WTC11 (cell line): ENCODE measurements around the gene C3orf33. TPM values are rescaled to one million over a fixed set of nuclear protein-coding genes. Genes with fewer than 3 reads are reported as not detected.
A peak's percentile ranks its signal among the peaks of the same experiment; 100 is the strongest.

Source experiments
- ATAC-seq: fragments of 200-7000 bp; cut with Tn5 transposase; 2 replicates; pipeline ENCODE4 v1.10.0; 2021; ENCODE audit warnings: mild to moderate bottlenecking, moderate library complexity
- CTCF ChIA-PET: fragments of 300-600 bp; sonication (Branson Sonifier 250); formaldehyde crosslinking; loops from one replicate; lab custom pipeline; 2021; ENCODE audit warnings: antibody characterized with exemption; lab: Charles Lee
- POLR2A ChIA-PET: fragments of 350-600 bp; sonication (Branson Sonifier 250); formaldehyde crosslinking; loops from one replicate; lab custom pipeline; 2021; ENCODE audit warnings: antibody characterized with exemption; lab: Charles Lee
- DNase-seq: peaks from one replicate; pipeline ENCODE4 v3.0.0; 2021; ENCODE audit warnings: low spot score
- H3K27ac Mint-ChIP-seq: 2 replicates; pipeline ENCODE4 v1.8.0; 2021; ENCODE audit warnings: mixed read lengths
- H3K27me3 Mint-ChIP-seq: 2 replicates; pipeline ENCODE4 v1.8.0; 2021; ENCODE audit warnings: low read depth, mild to moderate bottlenecking, moderate library complexity, mixed read lengths
- H3K36me3 Mint-ChIP-seq: 2 replicates; pipeline ENCODE4 v1.8.0; 2021; ENCODE audit warnings: mixed read lengths
- H3K4me1 Mint-ChIP-seq: 2 replicates; pipeline ENCODE4 v1.8.0; 2022; ENCODE audit warnings: mixed read lengths
- H3K4me3 Mint-ChIP-seq: 2 replicates; pipeline ENCODE4 v1.8.0; 2021; ENCODE audit warnings: mild to moderate bottlenecking, moderate library complexity, mixed read lengths
- H3K9me3 Mint-ChIP-seq: 2 replicates; pipeline ENCODE4 v1.8.0; 2021; ENCODE audit warnings: mixed read lengths
- CBFB ChIP-seq: sonication (generic); formaldehyde crosslinking; IDR thresholded peaks from 2 replicates; pipeline ENCODE4 v1.8.1; 2022; ENCODE audit warnings: mild to moderate bottlenecking, low read depth, missing genetic modification reagents
- ERG ChIP-seq: fragments of 250-450 bp; sonication (Bioruptor Pico); IDR thresholded peaks from 2 replicates; pipeline ENCODE4 v1.8.0; 2021; ENCODE audit warnings: mild to moderate bottlenecking
- HMGA2 ChIP-seq: fragments of 250-450 bp; sonication (Bioruptor Pico); IDR thresholded peaks from 2 replicates; pipeline ENCODE4 v1.4.0; 2021; ENCODE audit warnings: mild to moderate bottlenecking, moderate library complexity
- IRF1 ChIP-seq: sonication (generic); formaldehyde crosslinking; IDR thresholded peaks from 2 replicates; pipeline ENCODE4 v1.8.0; 2023; ENCODE audit warnings: missing genetic modification reagents
- MAX ChIP-seq: sonication (generic); formaldehyde crosslinking; IDR thresholded peaks from 2 replicates; pipeline ENCODE4 v1.8.0; 2022; ENCODE audit warnings: mild to moderate bottlenecking, missing genetic modification reagents
- NR3C1 ChIP-seq: sonication (generic); formaldehyde crosslinking; conservative IDR thresholded peaks from 2 replicates; pipeline ENCODE4 v1.8.1; 2023; ENCODE audit warnings: low read depth, mild to moderate bottlenecking, missing genetic modification reagents
- RORB ChIP-seq: fragments of 250-450 bp; sonication (Bioruptor Pico); IDR thresholded peaks from 2 replicates; pipeline ENCODE4 v1.9.0; 2021; ENCODE audit warnings: mild to moderate bottlenecking
- SMAD3 ChIP-seq: sonication (generic); formaldehyde crosslinking; IDR thresholded peaks from 2 replicates; pipeline ENCODE4 v1.8.0; 2022; ENCODE audit warnings: missing genetic modification reagents, mild to moderate bottlenecking, borderline replicate concordance
- TP53 ChIP-seq: sonication (generic); formaldehyde crosslinking; IDR thresholded peaks from 2 replicates; pipeline ENCODE4 v1.8.1; 2023; ENCODE audit warnings: mild to moderate bottlenecking, missing genetic modification reagents
- ZNF281 ChIP-seq: sonication (generic); formaldehyde crosslinking; IDR thresholded peaks from 2 replicates; pipeline ENCODE4 v1.8.0; 2023; ENCODE audit warnings: mild to moderate bottlenecking, missing genetic modification reagents
- ZNF423 ChIP-seq: fragments of 250-450 bp; sonication (Bioruptor Pico); IDR thresholded peaks from 2 replicates; pipeline ENCODE4 v2.1.2; 2022; ENCODE audit warnings: mild to moderate bottlenecking, moderate library complexity
- total RNA-seq: library from RNA; stranded (reverse); gene quantifications from 3 replicates; pipeline ENCODE4 v1.2.3, GENCODE V29; 2021
- TF ChIP-seq, protein P1 (sequence below): sonication (generic); formaldehyde crosslinking; IDR thresholded peaks from 2 replicates; pipeline ENCODE4 v1.8.1; 2022; ENCODE audit warnings: mild to moderate bottlenecking, missing genetic modification reagents, moderate library complexity, borderline replicate concordance
- TF ChIP-seq, protein P2 (sequence below): sonication (generic); formaldehyde crosslinking; IDR thresholded peaks from 2 replicates; pipeline ENCODE4 v1.8.1; 2023; ENCODE audit warnings: mild to moderate bottlenecking, missing genetic modification reagents, moderate library complexity
- TF ChIP-seq, protein P3 (sequence below): sonication (generic); formaldehyde crosslinking; IDR thresholded peaks from 2 replicates; pipeline ENCODE4 v1.8.1; 2022; ENCODE audit warnings: mild to moderate bottlenecking, moderate library complexity, missing genetic modification reagents
- TF ChIP-seq, protein P4 (sequence below): sonication (generic); formaldehyde crosslinking; conservative IDR thresholded peaks from 2 replicates; pipeline ENCODE4 v1.8.1; 2023; ENCODE audit warnings: mild to moderate bottlenecking, low read depth, missing genetic modification reagents, moderate library complexity
- TF ChIP-seq, protein P5 (sequence below): fragments of 250-450 bp; sonication (Bioruptor Pico); IDR thresholded peaks from 2 replicates; pipeline ENCODE4 v2.1.2; 2022; ENCODE audit warnings: mild to moderate bottlenecking, moderate library complexity

The C3orf33 gene
- total RNA-seq, 1 experiment from 2014 or later: 2.8 TPM

DNA sequence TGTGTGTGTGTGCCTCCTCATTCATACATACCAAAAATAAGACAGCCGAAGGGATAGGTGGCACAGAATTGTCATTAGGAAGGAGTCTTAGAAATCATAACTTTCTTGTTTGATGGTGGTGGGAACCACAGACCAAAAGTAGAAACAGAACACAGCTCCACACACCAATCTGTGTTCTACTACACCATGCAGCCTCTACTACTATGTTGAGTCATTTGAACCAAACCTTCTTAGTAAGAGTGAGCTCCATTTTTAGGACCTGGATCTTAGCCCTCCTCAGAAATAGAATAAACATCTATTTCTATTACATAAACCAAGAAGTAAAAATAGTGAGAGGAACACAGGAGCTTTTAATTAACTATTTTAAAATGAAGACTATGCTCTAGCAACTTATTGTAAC lies 33.3 kb downstream of the C3orf33 start:
- H3K4me1 Mint-ChIP-seq: peaks cover 6% of the 10 kb centered on the region; the same call in 1 of the 2 replicates
- H3K4me3 Mint-ChIP-seq: no peak overlapping the region
- TF ChIP-seq CBFB: no peak
- DNase-seq (no peak), ATAC-seq (no peak)
- no peaks in the 10 kb centered on the region for H3K27me3 Mint-ChIP-seq
- no peak overlapping the region for H3K27ac Mint-ChIP-seq
- peaks cover 18% of the 10 kb centered on the region for H3K36me3 Mint-ChIP-seq
- peaks cover 10% of the 10 kb centered on the region for H3K9me3 Mint-ChIP-seq
- CTCF ChIA-PET: no interaction called here
- POLR2A ChIA-PET: no interaction called here

DNA sequence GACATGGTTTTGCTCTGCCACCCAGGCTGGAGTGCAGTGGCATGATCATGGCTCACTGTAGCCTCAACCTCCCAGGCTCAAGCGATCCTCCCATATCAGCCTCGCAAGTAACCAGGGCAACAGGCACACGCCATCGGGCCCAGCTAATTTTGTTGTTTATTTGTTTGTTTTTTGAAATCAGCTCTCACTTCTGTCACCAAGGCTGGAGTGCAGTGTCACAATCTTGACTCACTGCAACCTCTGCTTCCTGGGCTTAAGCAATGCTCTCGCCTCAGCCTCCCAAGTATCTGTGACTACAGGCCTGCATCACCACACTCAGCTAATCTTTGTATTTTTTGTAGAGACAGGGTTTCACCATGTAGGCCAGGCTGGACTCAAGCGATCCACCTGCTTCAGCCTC lies 35.0 kb downstream of the C3orf33 start:
- Mint-ChIP-seq H3K4me1 (peaks cover 6% of the 10 kb centered on the region; the same call in 1 of the 2 replicates), H3K36me3 (peaks cover 18% of the 10 kb centered on the region), H3K27ac (no peak overlapping the region), H3K4me3 (no peak overlapping the region), H3K9me3 (peaks cover 10% of the 10 kb centered on the region), H3K27me3 (no peaks in the 10 kb centered on the region)
- TF ChIP-seq, protein P1, sequence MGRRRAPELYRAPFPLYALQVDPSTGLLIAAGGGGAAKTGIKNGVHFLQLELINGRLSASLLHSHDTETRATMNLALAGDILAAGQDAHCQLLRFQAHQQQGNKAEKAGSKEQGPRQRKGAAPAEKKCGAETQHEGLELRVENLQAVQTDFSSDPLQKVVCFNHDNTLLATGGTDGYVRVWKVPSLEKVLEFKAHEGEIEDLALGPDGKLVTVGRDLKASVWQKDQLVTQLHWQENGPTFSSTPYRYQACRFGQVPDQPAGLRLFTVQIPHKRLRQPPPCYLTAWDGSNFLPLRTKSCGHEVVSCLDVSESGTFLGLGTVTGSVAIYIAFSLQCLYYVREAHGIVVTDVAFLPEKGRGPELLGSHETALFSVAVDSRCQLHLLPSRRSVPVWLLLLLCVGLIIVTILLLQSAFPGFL: no peak
- ChIA-PET POLR2A (no interaction called here), CTCF (no interaction called here)
- DNase-seq (no peak), ATAC-seq (no peak)

- ChIA-PET CTCF (interaction anchor here (1.3 kb wide), 1 partner anchor 40 kb away, joined by 6 read pairs; the partner anchor contains the start of gene C3orf33), POLR2A (no interaction called here)
- H3K4me1 Mint-ChIP-seq: peaks cover 11% of the 10 kb centered on the region
- H3K27ac Mint-ChIP-seq: no peak overlapping the region
- TF ChIP-seq, protein P2, sequence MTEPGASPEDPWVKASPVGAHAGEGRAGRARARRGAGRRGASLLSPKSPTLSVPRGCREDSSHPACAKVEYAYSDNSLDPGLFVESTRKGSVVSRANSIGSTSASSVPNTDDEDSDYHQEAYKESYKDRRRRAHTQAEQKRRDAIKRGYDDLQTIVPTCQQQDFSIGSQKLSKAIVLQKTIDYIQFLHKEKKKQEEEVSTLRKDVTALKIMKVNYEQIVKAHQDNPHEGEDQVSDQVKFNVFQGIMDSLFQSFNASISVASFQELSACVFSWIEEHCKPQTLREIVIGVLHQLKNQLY (CRISPR knock-in tag): no peak
- no peak for TF ChIP-seq NR3C1 (CRISPR knock-in tag)
- no peak for TF ChIP-seq IRF1 (CRISPR knock-in tag)
- no peak for DNase-seq
- no peaks in the 10 kb centered on the region for H3K27me3 Mint-ChIP-seq
- peaks cover 10% of the 10 kb centered on the region for H3K9me3 Mint-ChIP-seq
- H3K4me3 Mint-ChIP-seq: no peak overlapping the region
- ATAC-seq: no peak
- H3K36me3 Mint-ChIP-seq: peaks cover 19% of the 10 kb centered on the region
Measured at GRCh38 chr3:155766206-155766605, 39.9 kb downstream of the C3orf33 start.

DNA sequence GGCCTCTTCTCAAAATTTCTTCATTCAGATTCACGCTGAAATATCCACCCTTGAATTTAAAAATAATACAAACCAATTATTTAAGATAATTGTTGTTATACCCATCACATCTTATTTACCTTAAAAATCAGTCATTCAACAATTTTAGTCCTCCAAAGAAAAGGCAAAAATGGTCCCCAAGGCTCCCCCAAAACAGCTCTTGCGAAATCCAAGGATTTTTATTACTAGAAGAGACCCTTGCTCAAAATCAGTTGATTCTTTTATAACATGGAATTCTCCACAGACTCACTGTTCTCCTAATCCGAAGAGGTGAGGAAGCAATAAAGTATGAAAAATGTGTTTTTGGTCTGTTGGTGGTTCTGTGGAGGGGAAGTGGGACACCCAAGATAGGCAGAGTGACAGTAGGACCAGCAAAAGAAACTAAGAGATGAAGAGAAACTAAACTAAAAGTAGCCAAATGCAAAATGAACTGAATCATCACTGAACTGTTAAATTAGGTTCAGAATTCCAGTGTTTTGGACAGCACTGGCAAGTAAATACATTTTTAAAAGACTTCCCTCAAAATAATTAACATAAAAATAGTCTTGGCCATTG lies 42.1 kb downstream of the C3orf33 start:
- POLR2A ChIA-PET: no interaction called here
- Mint-ChIP-seq H3K4me1 (peaks cover 5% of the 10 kb centered on the region), H3K27ac (peak overlapping the region; percentile 73; the same call in 1 of the 2 replicates), H3K4me3 (no peak overlapping the region), H3K27me3 (no peaks in the 10 kb centered on the region), H3K36me3 (peaks cover 4% of the 10 kb centered on the region), H3K9me3 (no peaks in the 10 kb centered on the region)
- CTCF ChIA-PET: no interaction called here
- ATAC-seq (no peak), DNase-seq (no peak)
- TF ChIP-seq, protein P3, sequence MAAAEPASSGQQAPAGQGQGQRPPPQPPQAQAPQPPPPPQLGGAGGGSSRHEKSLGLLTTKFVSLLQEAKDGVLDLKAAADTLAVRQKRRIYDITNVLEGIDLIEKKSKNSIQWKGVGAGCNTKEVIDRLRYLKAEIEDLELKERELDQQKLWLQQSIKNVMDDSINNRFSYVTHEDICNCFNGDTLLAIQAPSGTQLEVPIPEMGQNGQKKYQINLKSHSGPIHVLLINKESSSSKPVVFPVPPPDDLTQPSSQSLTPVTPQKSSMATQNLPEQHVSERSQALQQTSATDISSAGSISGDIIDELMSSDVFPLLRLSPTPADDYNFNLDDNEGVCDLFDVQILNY (CRISPR knock-in tag): no peak
- TF ChIP-seq SMAD3 (CRISPR knock-in tag) (no peak), HMGA2 (no peak), ZNF281 (CRISPR knock-in tag) (no peak), ERG (CRISPR knock-in tag) (no peak), RORB (no peak), TP53 (CRISPR knock-in tag) (no peak), ZNF423 (CRISPR knock-in tag) (no peak), MAX (no peak)
- TF ChIP-seq, protein P4, sequence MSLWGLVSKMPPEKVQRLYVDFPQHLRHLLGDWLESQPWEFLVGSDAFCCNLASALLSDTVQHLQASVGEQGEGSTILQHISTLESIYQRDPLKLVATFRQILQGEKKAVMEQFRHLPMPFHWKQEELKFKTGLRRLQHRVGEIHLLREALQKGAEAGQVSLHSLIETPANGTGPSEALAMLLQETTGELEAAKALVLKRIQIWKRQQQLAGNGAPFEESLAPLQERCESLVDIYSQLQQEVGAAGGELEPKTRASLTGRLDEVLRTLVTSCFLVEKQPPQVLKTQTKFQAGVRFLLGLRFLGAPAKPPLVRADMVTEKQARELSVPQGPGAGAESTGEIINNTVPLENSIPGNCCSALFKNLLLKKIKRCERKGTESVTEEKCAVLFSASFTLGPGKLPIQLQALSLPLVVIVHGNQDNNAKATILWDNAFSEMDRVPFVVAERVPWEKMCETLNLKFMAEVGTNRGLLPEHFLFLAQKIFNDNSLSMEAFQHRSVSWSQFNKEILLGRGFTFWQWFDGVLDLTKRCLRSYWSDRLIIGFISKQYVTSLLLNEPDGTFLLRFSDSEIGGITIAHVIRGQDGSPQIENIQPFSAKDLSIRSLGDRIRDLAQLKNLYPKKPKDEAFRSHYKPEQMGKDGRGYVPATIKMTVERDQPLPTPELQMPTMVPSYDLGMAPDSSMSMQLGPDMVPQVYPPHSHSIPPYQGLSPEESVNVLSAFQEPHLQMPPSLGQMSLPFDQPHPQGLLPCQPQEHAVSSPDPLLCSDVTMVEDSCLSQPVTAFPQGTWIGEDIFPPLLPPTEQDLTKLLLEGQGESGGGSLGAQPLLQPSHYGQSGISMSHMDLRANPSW (CRISPR knock-in tag): no peak
- TF ChIP-seq, protein P5, sequence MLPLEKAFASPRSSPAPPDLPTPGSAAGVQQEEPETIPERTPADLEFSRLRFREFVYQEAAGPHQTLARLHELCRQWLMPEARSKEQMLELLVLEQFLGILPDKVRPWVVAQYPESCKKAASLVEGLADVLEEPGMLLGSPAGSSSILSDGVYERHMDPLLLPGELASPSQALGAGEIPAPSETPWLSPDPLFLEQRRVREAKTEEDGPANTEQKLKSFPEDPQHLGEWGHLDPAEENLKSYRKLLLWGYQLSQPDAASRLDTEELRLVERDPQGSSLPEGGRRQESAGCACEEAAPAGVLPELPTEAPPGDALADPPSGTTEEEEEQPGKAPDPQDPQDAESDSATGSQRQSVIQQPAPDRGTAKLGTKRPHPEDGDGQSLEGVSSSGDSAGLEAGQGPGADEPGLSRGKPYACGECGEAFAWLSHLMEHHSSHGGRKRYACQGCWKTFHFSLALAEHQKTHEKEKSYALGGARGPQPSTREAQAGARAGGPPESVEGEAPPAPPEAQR (CRISPR knock-in tag): no peak
